Stimulated activated CD8-positive, alpha-beta memory T cell treated with anti-CD3 and anti-CD28 coated beads, Interleukin-15, amount 100 ng/mL, for 48 hours (primary cell): Measurements from ENCODE around the gene MBD5.

Experiments
- DNase-seq, 2 donors: peaks; one replicate each; pipeline ENCODE4 v3.0.0-alpha.2; 2020; ENCODE audit warnings: low read depth in 2 of 2

Gene MBD5

DNA sequence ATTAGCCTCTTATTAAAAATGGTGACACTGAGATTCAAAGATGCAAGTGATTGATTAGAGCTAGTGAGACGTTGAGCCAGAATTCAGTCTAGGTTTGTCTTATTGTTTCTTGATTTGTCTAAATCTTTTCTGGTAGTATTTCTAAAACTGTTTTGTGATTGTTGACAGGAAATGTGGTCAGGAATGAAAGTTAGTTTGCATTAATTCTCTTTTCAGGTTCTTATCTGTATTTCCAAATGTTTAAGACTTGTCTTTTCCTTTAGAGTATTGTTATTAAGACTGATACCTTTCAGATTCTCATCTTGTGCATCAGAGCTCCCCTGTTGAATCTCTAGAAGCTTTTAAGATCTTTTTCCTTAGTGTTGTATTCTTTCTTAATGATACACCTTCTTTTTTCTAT, 89.3 kb downstream of the MBD5 start:
- DNase-seq: no peak

DNA sequence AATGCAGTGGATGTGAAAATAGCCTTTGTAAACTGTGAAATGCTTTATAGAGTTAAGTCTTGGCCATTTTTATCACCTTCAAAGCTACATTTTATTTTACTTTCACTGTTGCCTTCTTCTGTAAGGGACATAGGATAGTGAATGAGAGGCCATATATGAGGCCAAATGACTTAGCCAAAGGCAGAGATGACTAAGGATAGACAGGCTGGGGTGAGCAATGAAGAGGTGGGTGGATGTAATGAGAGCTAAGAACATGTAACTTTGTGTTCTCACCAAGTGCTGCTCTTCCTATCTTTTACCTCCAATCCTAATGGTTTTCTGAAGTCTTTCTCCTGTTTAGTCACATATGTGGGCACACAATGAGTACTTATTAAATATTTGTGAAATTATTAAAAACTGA, 101.9 kb downstream of the MBD5 start:
- DNase-seq: no peak

DNA sequence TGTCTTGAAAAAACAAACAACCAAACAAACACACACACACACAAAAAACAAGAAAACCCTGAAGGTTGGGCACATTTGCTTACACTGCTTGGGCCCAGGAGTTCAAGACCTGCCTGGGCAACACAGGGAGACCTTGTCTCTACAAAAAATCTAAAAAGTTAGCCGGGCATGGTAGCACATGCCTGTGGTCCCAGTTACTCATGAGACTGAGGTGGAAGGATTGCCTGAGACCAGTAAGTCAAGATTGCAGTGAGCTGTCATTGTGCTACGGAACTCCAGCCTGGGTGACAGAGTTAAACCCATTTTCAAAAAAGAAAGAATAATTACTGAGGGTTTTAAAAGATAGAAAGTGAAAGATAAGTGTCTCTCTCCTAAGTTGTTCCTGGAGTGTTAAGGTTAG, 103.4 kb downstream of the MBD5 start:
- DNase-seq: no peak

DNA sequence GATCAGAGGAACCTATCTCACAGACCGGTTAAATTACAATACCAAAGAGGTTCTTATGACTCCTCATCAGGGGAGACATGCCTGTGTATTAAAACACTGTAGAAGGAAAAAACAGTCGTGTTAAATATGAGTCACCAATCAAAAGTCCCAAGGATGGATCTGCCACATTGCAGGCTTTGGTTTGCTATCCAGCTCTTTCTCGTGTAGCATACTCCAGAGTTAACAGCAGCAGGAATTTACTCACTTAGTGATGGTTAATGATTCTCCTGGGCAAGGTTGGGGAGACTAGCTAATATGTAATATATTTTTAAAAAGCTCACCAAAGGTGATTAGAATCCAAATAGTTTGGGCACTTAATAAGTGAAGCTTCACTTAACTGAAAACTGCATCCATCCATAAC, 109.7 kb downstream of the MBD5 start:
- no peak for DNase-seq

- no peak for DNase-seq
Measured at GRCh38 chr2:148132412-148132811, 111.5 kb downstream of the MBD5 start.

DNA sequence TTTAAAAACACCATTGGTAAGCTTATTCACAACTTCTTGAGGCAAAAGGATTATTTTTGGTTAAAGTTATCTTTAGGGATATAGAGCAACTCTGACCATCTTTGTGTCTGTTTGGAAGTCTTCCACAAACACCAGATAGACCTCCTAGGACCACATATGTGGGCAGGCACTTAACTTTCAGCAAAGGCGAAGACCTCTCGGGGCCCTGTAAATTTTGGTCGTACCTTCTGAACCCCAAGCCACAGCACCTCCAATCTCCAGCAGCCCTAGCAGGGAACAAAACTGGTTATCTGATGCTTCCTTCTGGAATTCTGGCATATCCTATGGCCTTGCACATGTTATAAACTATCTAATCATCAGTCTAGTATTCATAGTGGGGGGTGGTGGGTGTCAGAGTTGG, 114.8 kb downstream of the MBD5 start:
- DNase-seq: no peak

- DNase-seq: no peak
Measured at GRCh38 chr2:148136441-148136840, 115.5 kb downstream of the MBD5 start.

DNA sequence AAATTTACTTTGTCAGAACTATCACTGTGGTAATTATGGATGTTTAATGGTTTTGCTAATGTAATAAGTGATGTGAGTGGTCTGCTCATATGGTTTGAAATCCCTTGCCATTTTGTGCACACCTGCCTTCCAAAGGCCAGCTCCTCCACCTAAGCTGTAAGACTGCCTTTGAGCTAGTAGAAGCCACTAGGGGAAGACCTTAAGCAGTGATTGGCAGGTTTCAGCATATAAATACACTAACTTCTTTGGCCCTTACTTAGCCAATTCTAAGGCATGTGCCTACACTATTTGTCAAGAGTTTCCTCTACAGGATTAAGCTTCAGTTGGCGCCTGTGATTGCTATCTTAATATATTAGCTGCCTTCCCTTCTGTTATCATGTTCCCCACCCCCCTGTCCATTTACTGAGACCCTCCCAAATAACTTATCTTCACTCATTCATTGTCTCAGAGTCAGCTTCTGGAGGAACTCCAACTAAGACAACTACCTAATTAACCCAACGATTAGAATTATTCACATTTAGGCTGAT, 141.1 kb downstream of the MBD5 start:
- DNase-seq: no peak

DNA sequence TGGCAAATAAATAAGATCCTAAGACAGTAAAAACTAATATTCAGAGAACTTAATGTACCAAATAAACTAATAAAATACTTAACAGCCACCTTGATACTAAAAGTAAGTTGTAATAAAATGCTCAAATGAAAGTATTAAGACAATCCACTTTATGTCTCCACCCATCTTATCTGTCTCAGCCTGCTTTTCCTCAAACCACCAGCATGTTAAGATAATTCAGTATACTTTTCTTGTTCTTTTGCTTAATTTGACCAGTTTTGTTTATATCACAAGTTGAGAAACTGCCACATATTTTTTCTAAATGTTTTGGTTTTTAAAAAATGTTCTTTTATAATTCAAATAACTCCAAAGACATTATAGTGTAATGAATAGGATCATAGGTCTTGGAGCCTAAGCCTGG, 142.0 kb downstream of the MBD5 start:
- no peak for DNase-seq

- no peak for DNase-seq
Measured at GRCh38 chr2:148165975-148166374, 145.1 kb downstream of the MBD5 start.

- no peak for DNase-seq
Measured at GRCh38 chr2:148167241-148167766, 146.4 kb downstream of the MBD5 start.

- no peak for DNase-seq
Measured at GRCh38 chr2:148167855-148168254, 147.0 kb downstream of the MBD5 start.

GRCh38 chr2:148172131-148172753, 151.4 kb downstream of the MBD5 start:
- DNase-seq: no peak

DNA sequence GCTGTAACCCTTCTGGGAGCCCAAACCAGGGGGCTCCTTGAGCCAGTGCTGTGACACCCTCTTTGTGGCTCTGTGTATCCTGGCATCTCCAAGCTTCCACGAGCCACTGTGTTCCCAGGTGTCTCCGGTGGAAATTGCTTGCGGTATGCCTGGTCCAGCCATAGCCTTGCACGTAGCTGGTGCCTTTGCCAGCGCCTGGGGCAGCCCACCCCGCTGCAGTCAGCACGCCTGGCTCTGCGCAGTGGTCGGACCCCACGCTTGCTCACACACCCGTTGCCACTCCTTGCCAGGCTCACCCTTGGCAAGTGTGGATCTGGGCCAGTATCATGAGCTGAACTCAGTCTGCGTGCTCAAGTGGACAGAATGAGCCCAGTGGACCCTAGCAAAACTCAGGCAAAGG, 152.3 kb downstream of the MBD5 start:
- no peak for DNase-seq

DNA sequence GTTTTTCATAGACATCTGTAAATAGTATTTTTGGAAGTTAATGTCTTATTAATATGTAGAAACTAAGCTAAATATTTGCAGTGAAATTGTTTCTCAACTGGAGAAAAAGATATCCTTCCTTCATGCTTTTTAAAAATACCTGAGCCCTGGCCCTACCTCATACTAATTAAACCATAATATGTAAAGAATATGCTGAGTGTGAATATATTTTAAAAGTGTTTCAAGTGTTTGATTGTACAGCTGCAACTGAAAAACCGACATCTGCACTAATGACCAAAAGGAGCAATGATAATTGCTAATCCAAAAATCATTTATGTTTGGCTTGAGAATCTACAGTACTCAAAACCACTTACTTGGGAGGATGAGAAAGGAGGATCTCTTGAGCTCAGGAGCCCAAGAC, 156.7 kb downstream of the MBD5 start:
- DNase-seq: no peak

GRCh38 chr2:148179724-148180123, 158.8 kb downstream of the MBD5 start:
- no peak for DNase-seq

GRCh38 chr2:148184976-148185375, 164.1 kb downstream of the MBD5 start:
- DNase-seq: no peak

DNA sequence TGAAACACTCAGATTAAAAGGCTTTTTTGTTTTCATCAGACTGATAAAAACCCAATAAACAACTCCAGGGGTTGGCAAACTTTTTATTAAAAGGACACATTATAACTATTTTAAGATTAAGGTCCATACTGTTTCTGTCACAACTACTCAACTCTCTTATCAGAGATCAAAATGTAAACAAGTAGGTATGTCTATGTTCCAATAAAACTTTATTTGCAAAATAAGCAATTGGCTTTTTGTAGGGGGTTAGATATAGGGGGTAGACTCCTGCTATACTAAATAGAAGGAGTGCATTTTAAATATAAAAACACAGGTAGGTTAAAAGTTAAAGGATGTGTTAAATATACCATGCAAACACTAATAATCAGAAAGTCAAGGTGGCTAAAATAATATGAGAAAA, 174.0 kb downstream of the MBD5 start:
- no peak for DNase-seq

- peak; percentile 13 to 20 for DNase-seq
Measured at GRCh38 chr2:148201075-148202004, 180.4 kb downstream of the MBD5 start.

- DNase-seq: no peak
Measured at GRCh38 chr2:148202237-148202636, 181.3 kb downstream of the MBD5 start.

DNA sequence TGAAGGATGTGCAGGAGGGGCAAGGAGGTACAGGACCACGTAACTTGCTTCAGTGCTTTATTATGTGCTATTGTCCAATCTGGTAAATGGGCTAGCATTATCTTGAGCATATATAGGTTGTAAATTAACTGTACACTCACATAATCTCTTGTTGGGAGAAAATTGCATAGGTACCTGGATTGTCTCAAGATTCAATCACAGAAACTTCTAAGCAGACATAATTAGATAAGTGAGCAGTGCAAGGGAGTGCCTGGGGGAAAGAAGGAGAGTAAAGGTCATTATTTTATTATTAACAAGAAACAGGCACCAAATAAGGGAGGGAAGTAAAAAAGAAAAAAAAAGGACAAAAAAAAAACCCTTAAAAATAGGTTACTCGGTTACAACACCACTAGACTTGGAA, 186.2 kb downstream of the MBD5 start:
- no peak for DNase-seq

GRCh38 chr2:148209603-148210002, 188.7 kb downstream of the MBD5 start:
- no peak for DNase-seq
